ENCODE results near the gene MT1B.
A peak's percentile ranks its signal among the peaks of the same experiment; 100 is the strongest.

The MT1B gene

GRCh38 chr16:56643080-56643778 is 8.5 kb upstream of the MT1B start:
- no peaks in the 10 kb centered on the region for H3K9me3 Mint-ChIP-seq
- peaks cover 24% of the 10 kb centered on the region for H3K27me3 Mint-ChIP-seq
- peaks cover 21% of the 10 kb centered on the region for H3K4me1 Mint-ChIP-seq
- H3K36me3 Mint-ChIP-seq, result no peaks in the 10 kb centered on the region
- peak overlapping the region; percentile 78 for H3K4me3 Mint-ChIP-seq
- H3K27ac Mint-ChIP-seq, result no peak overlapping the region

GRCh38 chr16:56643833-56644232 is 7.9 kb upstream of the MT1B start:
- Mint-ChIP-seq H3K4me3 (peak overlapping the region; percentile 78), H3K36me3 (no peaks in the 10 kb centered on the region), H3K9me3 (no peaks in the 10 kb centered on the region), H3K27me3 (peaks cover 22% of the 10 kb centered on the region), H3K4me1 (peaks cover 21% of the 10 kb centered on the region), H3K27ac (no peak overlapping the region)

GRCh38 chr16:56645311-56645710 is 6.4 kb upstream of the MT1B start:
- H3K9me3 Mint-ChIP-seq, result no peaks in the 10 kb centered on the region
- peaks cover 9% of the 10 kb centered on the region for H3K27me3 Mint-ChIP-seq
- no peak overlapping the region for H3K4me3 Mint-ChIP-seq
- H3K36me3 Mint-ChIP-seq, result no peaks in the 10 kb centered on the region
- H3K4me1 Mint-ChIP-seq, result peaks cover 21% of the 10 kb centered on the region
- H3K27ac Mint-ChIP-seq, result no peak overlapping the region

- Mint-ChIP-seq H3K27ac (no peak overlapping the region), H3K27me3 (peaks cover 4% of the 10 kb centered on the region), H3K4me3 (no peak overlapping the region), H3K36me3 (no peaks in the 10 kb centered on the region), H3K9me3 (no peaks in the 10 kb centered on the region), H3K4me1 (peaks cover 21% of the 10 kb centered on the region)
These were observed 5.8 kb upstream of the MT1B start for GRCh38 chr16:56645838-56646237.

GRCh38 chr16:56647641-56648431 is 3.9 kb upstream of the MT1B start:
- Mint-ChIP-seq H3K27ac (no peak overlapping the region), H3K4me1 (peaks cover 14% of the 10 kb centered on the region), H3K4me3 (no peak overlapping the region), H3K27me3 (peaks cover 4% of the 10 kb centered on the region), H3K36me3 (no peaks in the 10 kb centered on the region), H3K9me3 (no peaks in the 10 kb centered on the region)

GRCh38 chr16:56649271-56649670 is 2.4 kb upstream of the MT1B start:
- Mint-ChIP-seq H3K4me3 (no peak overlapping the region), H3K36me3 (no peaks in the 10 kb centered on the region), H3K27ac (no peak overlapping the region), H3K27me3 (peaks cover 4% of the 10 kb centered on the region), H3K9me3 (no peaks in the 10 kb centered on the region), H3K4me1 (peaks cover 1% of the 10 kb centered on the region)

- peaks cover 4% of the 10 kb centered on the region for H3K27me3 Mint-ChIP-seq
- H3K4me1 Mint-ChIP-seq, result no peaks in the 10 kb centered on the region
- H3K4me3 Mint-ChIP-seq, result no peak overlapping the region
- no peaks in the 10 kb centered on the region for H3K9me3 Mint-ChIP-seq
- no peaks in the 10 kb centered on the region for H3K36me3 Mint-ChIP-seq
- no peak overlapping the region for H3K27ac Mint-ChIP-seq
These were observed 1.9 kb upstream of the MT1B start for GRCh38 chr16:56649820-56650219.

- H3K36me3 Mint-ChIP-seq, result no peaks in the 10 kb centered on the region
- H3K4me3 Mint-ChIP-seq, result no peak overlapping the region
- H3K27ac Mint-ChIP-seq, result no peak overlapping the region
- peaks cover 1% of the 10 kb centered on the region for H3K27me3 Mint-ChIP-seq
- H3K9me3 Mint-ChIP-seq, result no peaks in the 10 kb centered on the region
- H3K4me1 Mint-ChIP-seq, result peaks cover 3% of the 10 kb centered on the region
These were observed 914 bp downstream of the MT1B start for GRCh38 chr16:56652600-56652999.

GRCh38 chr16:56653218-56653617 is 1.5 kb downstream of the MT1B start:
- Mint-ChIP-seq H3K27me3 (peaks cover 1% of the 10 kb centered on the region), H3K9me3 (no peaks in the 10 kb centered on the region), H3K4me1 (peaks cover 9% of the 10 kb centered on the region), H3K4me3 (no peak overlapping the region), H3K27ac (no peak overlapping the region), H3K36me3 (no peaks in the 10 kb centered on the region)

- Mint-ChIP-seq H3K27ac (peak within 1 kb of the TSS; percentile 84), H3K4me3 (peak within 1 kb of the TSS; percentile 96)
These were observed 6.1 kb downstream of the MT1B start, which contains the start of gene MT1F for GRCh38 chr16:56657555-56658326. Gene MT1F (plus strand): TSS chr16:56657959. CDS start chr16:56658059, 100 bp downstream.

GRCh38 chr16:56658327-56658875 is 6.7 kb downstream of the MT1B start:
- Mint-ChIP-seq H3K36me3 (no peaks in the 10 kb centered on the region), H3K9me3 (no peaks in the 10 kb centered on the region), H3K4me1 (peaks cover 38% of the 10 kb centered on the region), H3K27me3 (no peaks in the 10 kb centered on the region), H3K4me3 (peak overlapping the region; percentile 96), H3K27ac (no peak overlapping the region)

More at GRCh38 chr16:56657555-56658326, 6.1 kb downstream of the MT1B start, which contains the start of gene MT1F:
- H3K27me3 Mint-ChIP-seq, result no peaks in the 10 kb centered on the region
- no peaks in the 10 kb centered on the region for H3K9me3 Mint-ChIP-seq
- H3K36me3 Mint-ChIP-seq, result no peaks in the 10 kb centered on the region
- peaks cover 36% of the 10 kb centered on the region for H3K4me1 Mint-ChIP-seq

GRCh38 chr16:56662357-56663354 is 11.0 kb downstream of the MT1B start:
- peak overlapping the region; percentile 88 for H3K4me3 Mint-ChIP-seq
- H3K27me3 Mint-ChIP-seq, result peaks cover 9% of the 10 kb centered on the region
- peaks cover 37% of the 10 kb centered on the region for H3K4me1 Mint-ChIP-seq

GRCh38 chr16:56664506-56664905 is 12.8 kb downstream of the MT1B start:
- no peak overlapping the region for H3K4me3 Mint-ChIP-seq
- peaks cover 37% of the 10 kb centered on the region for H3K4me1 Mint-ChIP-seq
- no peaks in the 10 kb centered on the region for H3K9me3 Mint-ChIP-seq
- H3K27me3 Mint-ChIP-seq, result peaks cover 24% of the 10 kb centered on the region
- H3K36me3 Mint-ChIP-seq, result no peaks in the 10 kb centered on the region
- no peak overlapping the region for H3K27ac Mint-ChIP-seq

More at GRCh38 chr16:56662357-56663354, 11.0 kb downstream of the MT1B start:
- H3K27ac Mint-ChIP-seq, result peak overlapping the region; percentile 95
- H3K9me3 Mint-ChIP-seq, result no peaks in the 10 kb centered on the region
- no peaks in the 10 kb centered on the region for H3K36me3 Mint-ChIP-seq
